ENCODE measurements around the gene PRKACB. TPM values are rescaled to one million over a fixed set of nuclear protein-coding genes. Genes with fewer than 3 reads are reported as not detected.

The PRKACB gene
- total and polyA plus RNA-seq, 2 of the 8 experiments (the other 6 are each of a cell fraction or from before 2014, with no cell fraction given), result 7.8 to 31.0 TPM

DNA sequence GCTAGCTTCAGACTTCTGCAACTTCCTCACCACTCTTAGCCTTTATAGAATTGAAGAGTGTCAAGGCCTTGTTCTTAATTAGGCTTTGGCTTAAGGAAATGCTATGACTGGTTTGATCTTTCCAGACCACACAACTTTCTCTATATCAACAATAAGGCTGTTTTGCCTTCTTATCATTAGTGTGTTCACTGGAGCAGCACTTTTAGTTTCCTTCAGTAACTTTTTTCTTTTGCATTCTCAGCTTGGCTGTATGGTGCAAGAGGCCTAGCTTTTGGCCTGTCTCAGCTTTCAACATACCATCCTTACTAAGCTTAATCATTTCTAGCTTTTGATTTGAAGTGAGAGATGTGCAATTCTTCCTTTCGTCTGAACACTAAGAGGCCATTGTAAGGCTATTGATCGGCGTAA lies 8.6 kb downstream of the PRKACB start:
- Histone ChIP-seq H2BK20ac (ENCODE audit: low read length) (no peak overlapping the region), H3K79me1 (ENCODE audit: low read depth, low read length) (no peaks in the 10 kb centered on the region), H3K4me3 (ENCODE audit: extremely low read depth in 1 of 4, insufficient read depth in 2 of 4, low read depth in 3 of 4, low read length in 4 of 4) (no peak overlapping the region), H4K20me1 (replicated peaks in 1 of 2; ENCODE audit: control insufficient read depth in 1 of 2, insufficient read depth in 2 of 2, low read length in 2 of 2) (no peaks in the 10 kb centered on the region), H3K23me2 (ENCODE audit: low read depth, low read length) (no peaks in the 10 kb centered on the region), H3K27ac (ENCODE audit: low read depth, low read length) (no peak overlapping the region), H2BK5ac (ENCODE audit: low read depth, low read length) (no peak overlapping the region), H3K9me3 (ENCODE audit: insufficient read depth in 2 of 2, low read depth in 1 of 2, low read length in 1 of 2) (no peaks in the 10 kb centered on the region), H4K5ac (ENCODE audit: insufficient read length, low read depth, low read length) (no peak overlapping the region), H2BK120ac (replicated peaks; ENCODE audit: low read depth, low read length) (no peak overlapping the region), H3K14ac (ENCODE audit: insufficient read length) (no peak overlapping the region), H3K4me2 (ENCODE audit: insufficient read depth in 1 of 2, low read depth in 2 of 2, low read length in 2 of 2) (no peak overlapping the region), H3K9ac (replicated peaks in 1 of 4; ENCODE audit: extremely low read depth in 1 of 4, low read depth in 3 of 4, low read length in 3 of 4) (no peak overlapping the region), H4K8ac (ENCODE audit: extremely low read depth, insufficient read depth, low read length) (no peak overlapping the region), H2BK12ac (ENCODE audit: low read depth, low read length) (no peak overlapping the region), H3K79me2 (ENCODE audit: control insufficient read depth in 1 of 2, insufficient read depth in 2 of 2, low read length in 2 of 2) (no peaks in the 10 kb centered on the region), H3K4me1 (replicated peaks in 1 of 4; ENCODE audit: control insufficient read depth in 3 of 4, insufficient read depth in 4 of 4, low read length in 3 of 4) (no peaks in the 10 kb centered on the region), H4K91ac (replicated peaks; ENCODE audit: insufficient read length, low read length) (no peak overlapping the region), H3K4ac (replicated peaks; ENCODE audit: insufficient read length, low read depth, low read length) (no peak overlapping the region), H2AFZ (ENCODE audit: low read length) (no peak overlapping the region), H2AK5ac (ENCODE audit: low read depth, low read length) (no peak overlapping the region), H3K23ac (ENCODE audit: insufficient read length) (no peak overlapping the region), H3K18ac (ENCODE audit: extremely low read depth, low read length) (no peak overlapping the region), H3K27me3 (replicated peaks in 1 of 4; ENCODE audit: control insufficient read depth in 3 of 4, extremely low read depth in 1 of 4, insufficient read depth in 3 of 4, low read length in 3 of 4) (no peaks in the 10 kb centered on the region), H3K56ac (replicated peaks; ENCODE audit: insufficient read length, low read depth, low read length) (no peak overlapping the region), H3K36me3 (ENCODE audit: control insufficient read depth in 2 of 4, insufficient read depth in 4 of 4, low read length in 3 of 4) (no peaks in the 10 kb centered on the region), H2BK15ac (ENCODE audit: low read length) (no peak overlapping the region)
- TF ChIP-seq BRCA1 (IDR thresholded peaks at IDR 0.05; ENCODE audit: low read depth, low read length) (no peak), JUN (IDR thresholded peaks at IDR 0.05; ENCODE audit: low read depth, low read length) (no peak), ZNF274 (IDR thresholded peaks at IDR 0.05; ENCODE audit: borderline replicate concordance, extremely low read depth, low read length) (no peak), CHD1 (IDR thresholded peaks at IDR 0.05; ENCODE audit: low read depth, low read length) (no peak), YY1 (IDR thresholded peaks at IDR 0.05; ENCODE audit: low read depth, low read length) (no peak)
- TF ChIP-seq, protein P1, sequence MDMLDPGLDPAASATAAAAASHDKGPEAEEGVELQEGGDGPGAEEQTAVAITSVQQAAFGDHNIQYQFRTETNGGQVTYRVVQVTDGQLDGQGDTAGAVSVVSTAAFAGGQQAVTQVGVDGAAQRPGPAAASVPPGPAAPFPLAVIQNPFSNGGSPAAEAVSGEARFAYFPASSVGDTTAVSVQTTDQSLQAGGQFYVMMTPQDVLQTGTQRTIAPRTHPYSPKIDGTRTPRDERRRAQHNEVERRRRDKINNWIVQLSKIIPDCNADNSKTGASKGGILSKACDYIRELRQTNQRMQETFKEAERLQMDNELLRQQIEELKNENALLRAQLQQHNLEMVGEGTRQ (IDR thresholded peaks at IDR 0.05; ENCODE audit: low read length), result no peak
- 94% methylated on average over 3 of the region's 3 CpGs; no CpG with 5 or more reads in 1 of the 2 experiments for WGBS, 2 experiments (ENCODE audit: extremely low coverage in 1 of 2, insufficient coverage in 1 of 2, insufficient read length in 1 of 2, insufficient replicate concordance in 2 of 2, low coverage in 1 of 2, low lambda C conversion rate in 2 of 2, missing lambda C conversion rate in 1 of 2)
- ChIA-PET POLR2A (ENCODE audit: partially characterized antibody) (no interaction called here), CTCF (ENCODE audit: partially characterized antibody) (interaction anchor here (1.0 to 1.3 kb wide), 3 partner anchors 8 to 29 kb away, joined by 3 to 4 read pairs (median 3); partner anchors contain the start of gene PRKACB)
- DNase-seq (ENCODE audit: low read depth in 1 of 2, low spot score in 2 of 2) (no peak), FAIRE-seq (no peak)

All from H1 (cell line).